NCI-H2196 (cell line): ENCODE results near the gene EVA1A.

Experiments
- DNase-seq: peaks from one replicate; lab custom pipeline; 2025; ENCODE audit not compliant: unreplicated experiment; lab: John Stamatoyannopoulos, UW

Gene EVA1A

DNA sequence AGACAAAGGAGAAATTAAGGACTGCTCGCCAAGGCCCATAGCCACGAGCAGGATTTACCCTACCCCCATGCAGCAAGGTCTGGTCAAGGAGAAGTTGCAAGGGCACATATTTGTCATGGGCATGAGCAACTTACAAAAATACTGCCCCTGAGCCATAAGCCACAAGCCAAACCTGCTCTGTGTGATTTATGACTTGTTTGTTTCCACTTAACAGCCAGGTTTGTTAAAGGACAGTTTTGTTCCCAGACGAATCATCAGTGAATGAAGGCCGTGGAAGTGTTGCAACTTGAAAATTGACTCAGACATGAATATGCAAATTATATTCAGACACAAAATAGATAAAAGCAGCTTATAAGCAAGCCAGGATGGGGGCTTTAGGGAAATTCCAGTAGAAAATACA lies 31.3 kb upstream of the EVA1A start:
- DNase-seq = no peak

DNA sequence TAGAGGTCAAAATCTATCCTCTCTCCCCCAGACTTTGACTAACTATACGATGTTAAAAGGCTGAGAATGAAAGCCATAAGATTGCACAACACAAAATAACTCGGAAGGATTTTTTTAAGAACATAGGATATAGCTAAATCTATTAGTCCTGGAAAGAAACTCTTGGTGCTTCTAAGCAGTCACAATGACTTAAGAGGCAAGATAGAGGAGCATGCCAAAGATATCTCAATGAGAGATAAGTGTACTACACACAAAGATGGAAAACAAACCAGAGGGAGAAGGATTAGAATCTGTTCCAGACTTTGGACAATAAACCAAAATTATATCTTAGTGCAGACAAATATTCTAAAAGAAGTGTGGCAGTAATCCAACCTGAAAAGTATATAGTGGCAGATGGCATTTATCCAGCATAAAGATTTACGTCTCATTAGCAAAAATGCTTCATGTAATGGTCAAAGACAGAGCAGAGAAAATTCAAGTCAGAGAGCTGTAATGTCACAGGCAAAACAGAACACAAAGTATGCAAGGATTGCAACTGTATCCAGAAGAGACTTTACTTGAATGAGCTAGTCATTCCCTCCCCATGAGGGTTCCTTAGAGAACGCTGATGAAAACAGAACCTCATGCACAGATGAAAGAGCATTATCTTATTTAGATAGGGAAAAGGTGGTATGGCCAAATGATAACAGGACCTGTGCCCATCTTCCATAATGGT lies 28.8 kb upstream of the EVA1A start:
- no peak for DNase-seq

- DNase-seq = no peak
These were observed 27.3 kb upstream of the EVA1A start for GRCh38 chr2:75587954-75588587.

GRCh38 chr2:75586971-75587370 lies 26.2 kb upstream of the EVA1A start:
- DNase-seq = no peak

- no peak for DNase-seq
These were observed 22.1 kb upstream of the EVA1A start for GRCh38 chr2:75582840-75583239.

- DNase-seq = no peak
These were observed 19.9 kb upstream of the EVA1A start for GRCh38 chr2:75580606-75581005.

GRCh38 chr2:75580156-75580555 lies 19.4 kb upstream of the EVA1A start:
- no peak for DNase-seq

DNA sequence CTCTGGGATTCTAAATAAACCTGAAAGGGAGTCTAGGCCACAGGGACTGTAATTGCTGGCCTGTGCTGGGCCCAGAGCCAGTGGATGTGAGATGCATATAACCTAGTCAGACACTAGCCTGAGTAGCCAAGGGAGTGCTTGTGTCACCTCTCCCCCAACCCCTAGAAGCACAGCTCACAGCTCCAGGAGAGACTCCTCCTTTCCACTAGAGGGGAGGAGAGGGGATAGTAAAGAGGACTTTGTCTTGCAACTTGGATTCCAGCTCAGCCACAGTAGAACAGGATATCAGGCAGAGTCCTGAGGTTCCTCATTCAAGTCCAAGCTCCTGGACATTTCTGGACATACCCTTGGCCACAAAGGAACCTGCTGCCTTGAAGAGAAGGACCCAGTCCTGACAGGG lies 18.4 kb upstream of the EVA1A start:
- no peak for DNase-seq

GRCh38 chr2:75577280-75577679 lies 16.5 kb upstream of the EVA1A start:
- no peak for DNase-seq

GRCh38 chr2:75574106-75574505 lies 13.4 kb upstream of the EVA1A start:
- DNase-seq = no peak

- no peak for DNase-seq
These were observed 12.6 kb upstream of the EVA1A start for GRCh38 chr2:75573145-75573878.

DNA sequence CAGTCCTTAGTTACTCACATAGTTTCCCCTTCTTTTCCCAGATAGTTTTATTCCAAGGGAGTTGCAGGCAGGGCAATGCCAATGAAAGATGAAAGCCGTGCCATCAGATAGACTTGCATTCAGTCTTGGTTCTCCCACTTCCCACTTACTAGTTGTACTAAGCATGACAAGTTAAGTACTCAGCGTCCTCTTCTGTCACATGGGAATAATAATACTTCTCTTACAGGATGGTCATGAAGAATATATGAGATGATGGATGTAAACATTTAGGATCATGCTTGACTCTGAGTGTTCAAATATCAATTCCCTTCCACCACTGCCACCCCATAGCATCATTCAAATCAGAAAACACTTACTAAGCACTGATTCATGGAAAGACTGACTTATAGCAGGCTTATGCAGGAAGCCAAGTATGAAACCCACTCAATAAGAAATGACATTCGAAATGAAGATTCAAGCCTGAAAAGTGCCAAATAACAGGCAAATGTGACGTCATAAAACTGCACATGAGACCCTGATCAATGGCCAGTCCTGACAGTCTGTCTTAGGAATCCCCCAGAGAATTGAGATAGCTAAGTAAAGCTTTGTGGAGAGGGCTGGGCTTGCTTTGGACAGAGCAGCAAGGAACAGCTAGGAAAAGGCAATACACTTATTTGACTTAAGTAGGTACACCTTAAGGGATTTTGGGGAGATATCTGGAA lies 11.1 kb upstream of the EVA1A start:
- DNase-seq = no peak

GRCh38 chr2:75570948-75571729 lies 10.4 kb upstream of the EVA1A start:
- no peak for DNase-seq

DNA sequence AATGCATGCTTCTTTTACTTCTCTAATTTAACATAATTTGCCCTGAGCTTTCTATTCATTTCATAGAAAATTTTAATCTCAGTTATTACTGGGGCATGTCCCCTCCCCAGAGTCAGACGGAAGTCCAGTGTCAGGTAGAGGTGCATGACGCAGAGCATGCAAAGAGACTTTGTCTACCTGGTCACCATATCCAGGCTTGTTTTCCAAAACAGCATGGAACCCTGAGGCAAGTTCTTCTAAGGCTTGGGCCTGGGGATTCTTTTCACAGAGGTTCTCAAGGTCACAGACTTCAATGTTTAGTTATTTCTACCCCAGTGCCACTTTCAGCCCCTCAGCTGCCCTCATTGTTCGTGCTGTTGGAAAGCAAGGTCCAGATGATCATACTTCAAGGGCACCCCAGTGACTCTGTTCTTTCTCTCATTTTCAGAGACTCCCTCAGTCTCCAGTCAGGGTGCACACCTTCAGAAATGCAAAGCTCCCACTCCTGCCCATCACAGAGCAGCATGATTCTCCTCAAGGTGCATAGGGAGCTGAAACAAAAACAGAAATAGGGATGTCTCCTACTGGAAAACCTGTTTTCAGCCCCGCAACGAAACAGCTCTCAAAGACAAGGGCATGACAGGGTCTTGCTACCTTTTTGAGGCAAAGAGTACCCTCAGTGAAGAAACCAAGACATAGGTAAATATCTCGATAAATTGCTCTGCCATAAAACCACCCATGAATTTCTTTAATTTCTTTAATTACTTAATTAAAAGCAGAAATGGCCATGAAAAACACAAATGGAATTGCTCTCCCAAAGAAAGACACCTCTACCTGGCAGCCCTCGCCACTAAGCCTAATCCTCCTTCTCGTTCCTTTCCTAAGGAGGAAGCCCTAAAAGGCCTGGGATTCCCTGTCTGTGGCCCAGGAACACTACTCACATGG lies 9.5 kb upstream of the EVA1A start:
- DNase-seq = no peak

DNA sequence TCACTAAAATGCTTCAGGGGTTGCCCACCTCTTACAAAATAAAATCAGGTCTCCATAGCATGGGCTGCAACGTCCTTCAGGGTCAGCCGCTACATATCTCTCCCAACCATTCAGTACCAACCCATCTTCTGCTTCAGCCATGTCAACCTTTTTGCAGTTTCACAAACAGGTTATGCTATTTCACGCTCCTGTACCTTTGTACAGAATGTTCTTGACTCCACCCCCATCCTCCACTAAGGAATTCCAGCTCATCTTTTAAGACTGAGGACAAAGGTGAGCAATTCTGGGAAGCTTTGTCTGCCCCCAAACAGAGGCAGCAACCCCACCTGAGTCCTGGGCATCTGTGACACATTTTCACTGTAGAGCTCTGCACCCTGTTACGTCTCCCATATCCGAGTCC lies 8.8 kb upstream of the EVA1A start:
- DNase-seq = no peak

GRCh38 chr2:75568174-75568573 lies 7.4 kb upstream of the EVA1A start:
- no peak for DNase-seq

DNA sequence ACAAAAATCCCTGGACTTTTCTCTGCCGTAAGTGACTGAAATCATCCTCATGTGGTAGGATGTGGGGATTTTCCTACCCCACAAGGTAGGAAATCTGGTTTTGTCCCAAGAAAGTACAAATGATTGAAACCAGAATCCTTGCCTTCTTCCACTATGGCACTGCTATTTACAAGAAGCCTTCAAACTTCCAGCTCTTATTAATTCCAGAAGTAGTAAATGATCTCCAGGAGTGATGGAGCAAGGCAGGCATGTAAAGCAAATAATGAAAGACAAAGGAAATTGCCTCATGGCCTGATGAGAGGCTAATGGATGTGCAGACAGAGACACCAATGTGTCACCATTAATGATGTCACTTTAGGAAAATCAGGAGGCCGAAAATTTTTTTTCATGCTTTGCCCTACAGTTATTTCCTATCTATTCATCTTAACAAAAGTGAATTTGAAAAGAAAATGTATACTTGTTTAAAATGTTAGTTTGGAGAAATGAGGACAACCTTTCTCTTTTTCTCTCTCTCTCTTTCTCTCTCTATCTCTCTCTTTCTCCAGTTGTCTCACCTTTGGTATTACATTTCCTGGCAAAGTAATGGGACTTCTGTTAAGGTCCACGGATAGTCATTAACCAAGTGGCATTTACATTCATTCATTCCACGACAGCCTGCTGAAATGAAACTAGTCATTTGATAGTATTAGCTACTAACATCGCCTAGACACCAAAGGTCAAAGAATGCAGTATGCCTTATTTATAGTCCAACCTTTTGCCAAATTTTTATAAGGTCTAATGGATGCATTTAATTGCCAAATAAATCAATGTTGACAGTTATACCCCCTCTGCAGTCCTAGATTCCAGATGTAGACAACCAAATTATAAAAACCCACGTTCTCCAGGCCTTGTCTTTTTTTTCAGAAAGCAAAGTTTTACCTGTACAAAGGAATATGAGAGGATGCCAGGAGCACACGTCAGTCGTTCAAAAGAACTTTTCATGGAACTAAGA lies 5.0 kb upstream of the EVA1A start:
- DNase-seq = no peak

GRCh38 chr2:75564713-75565359 lies 4.1 kb upstream of the EVA1A start:
- no peak for DNase-seq
